Stomach (tissue), 4 donors: ENCODE measurements around the gene FRYL.

Source experiments
- POLR2A ChIP-seq, 4 donors: fragments of 450-650 bp; IDR thresholded peaks; one replicate each; pipeline ENCODE4 v1.6.1; 2016; ENCODE audit warnings: antibody characterized with exemption in 4 of 4, control low read depth in 2 of 4, mild to moderate bottlenecking in 1 of 4, moderate library complexity in 1 of 4
- POLR2AphosphoS5 ChIP-seq, 3 donors: sonication (generic); formaldehyde crosslinking; IDR thresholded peaks; one replicate each; pipeline ENCODE4 v1.6.1; 2016; ENCODE audit warnings: antibody characterized with exemption in 3 of 3

- TF ChIP-seq POLR2AphosphoS5 (IDR thresholded peaks at IDR 0.05) (no peak), POLR2A (IDR thresholded peaks at IDR 0.05) (no peak)
These were observed 41.2 kb downstream of the FRYL start for GRCh38 chr4:48738856-48739255.
